Measurements from ENCODE around the gene PDE4C. TPM values are rescaled to one million over a fixed set of nuclear protein-coding genes. Genes with fewer than 3 reads are reported as not detected.
A peak's percentile ranks its signal among the peaks of the same experiment; 100 is the strongest.

Gene PDE4C
- total RNA-seq, 1 donor: not detected

GRCh38 chr19:18262917-18263316 is 36.7 kb upstream of the PDE4C start:
- TF ChIP-seq CTCF (IDR thresholded peaks at IDR 0.05; ENCODE audit: insufficient read depth, low read length): no peak
- no peak overlapping the region for H3K4me3 ChIP-seq (ENCODE audit: low read depth, low read length)

GRCh38 chr19:18262144-18262543 is 35.9 kb upstream of the PDE4C start:
- no peak for DNase-seq (ENCODE audit: low read depth)
- TF ChIP-seq CTCF (IDR thresholded peaks at IDR 0.05; ENCODE audit: insufficient read depth, low read length): no peak
- H3K4me3 ChIP-seq (ENCODE audit: low read depth, low read length): no peak overlapping the region

More at GRCh38 chr19:18262917-18263316, 36.7 kb upstream of the PDE4C start:
- DNase-seq (ENCODE audit: low read depth): no peak

DNA sequence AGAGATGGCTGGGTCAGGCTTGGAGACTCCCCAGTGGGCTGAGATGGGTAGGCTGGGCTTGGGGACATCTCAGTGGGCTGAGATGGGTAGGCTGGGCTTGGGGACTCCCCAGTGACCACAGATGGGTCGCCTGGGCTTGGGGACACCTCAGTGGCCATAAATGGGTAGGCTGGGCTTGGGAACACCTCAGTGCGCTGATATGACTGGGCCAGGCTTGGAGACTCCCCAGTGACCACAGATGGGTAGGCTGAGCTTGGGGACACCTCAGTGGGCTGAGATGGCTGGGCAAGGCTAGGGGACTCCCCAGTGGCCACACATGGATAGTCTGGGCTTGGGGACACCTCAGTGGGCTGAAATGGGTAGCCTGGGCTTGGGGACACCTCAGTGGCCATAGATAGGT is 35.2 kb upstream of the PDE4C start:
- no peak overlapping the region for H3K4me3 ChIP-seq (ENCODE audit: low read depth, low read length)
- no peak for TF ChIP-seq CTCF (IDR thresholded peaks at IDR 0.05; ENCODE audit: insufficient read depth, low read length)
- DNase-seq (ENCODE audit: low read depth): no peak

- TF ChIP-seq CTCF (IDR thresholded peaks at IDR 0.05; ENCODE audit: insufficient read depth, low read length): no peak
- no peak overlapping the region for H3K4me3 ChIP-seq (ENCODE audit: low read depth, low read length)
- peak; percentile 78 for DNase-seq (ENCODE audit: low read depth)
These were observed 33.7 kb upstream of the PDE4C start for GRCh38 chr19:18259893-18260292.

- H3K4me3 ChIP-seq (ENCODE audit: low read depth, low read length): no peak overlapping the region
- no peak for TF ChIP-seq CTCF (IDR thresholded peaks at IDR 0.05; ENCODE audit: insufficient read depth, low read length)
- DNase-seq (ENCODE audit: low read depth): no peak
These were observed 31.5 kb upstream of the PDE4C start for GRCh38 chr19:18257503-18258470.

DNA sequence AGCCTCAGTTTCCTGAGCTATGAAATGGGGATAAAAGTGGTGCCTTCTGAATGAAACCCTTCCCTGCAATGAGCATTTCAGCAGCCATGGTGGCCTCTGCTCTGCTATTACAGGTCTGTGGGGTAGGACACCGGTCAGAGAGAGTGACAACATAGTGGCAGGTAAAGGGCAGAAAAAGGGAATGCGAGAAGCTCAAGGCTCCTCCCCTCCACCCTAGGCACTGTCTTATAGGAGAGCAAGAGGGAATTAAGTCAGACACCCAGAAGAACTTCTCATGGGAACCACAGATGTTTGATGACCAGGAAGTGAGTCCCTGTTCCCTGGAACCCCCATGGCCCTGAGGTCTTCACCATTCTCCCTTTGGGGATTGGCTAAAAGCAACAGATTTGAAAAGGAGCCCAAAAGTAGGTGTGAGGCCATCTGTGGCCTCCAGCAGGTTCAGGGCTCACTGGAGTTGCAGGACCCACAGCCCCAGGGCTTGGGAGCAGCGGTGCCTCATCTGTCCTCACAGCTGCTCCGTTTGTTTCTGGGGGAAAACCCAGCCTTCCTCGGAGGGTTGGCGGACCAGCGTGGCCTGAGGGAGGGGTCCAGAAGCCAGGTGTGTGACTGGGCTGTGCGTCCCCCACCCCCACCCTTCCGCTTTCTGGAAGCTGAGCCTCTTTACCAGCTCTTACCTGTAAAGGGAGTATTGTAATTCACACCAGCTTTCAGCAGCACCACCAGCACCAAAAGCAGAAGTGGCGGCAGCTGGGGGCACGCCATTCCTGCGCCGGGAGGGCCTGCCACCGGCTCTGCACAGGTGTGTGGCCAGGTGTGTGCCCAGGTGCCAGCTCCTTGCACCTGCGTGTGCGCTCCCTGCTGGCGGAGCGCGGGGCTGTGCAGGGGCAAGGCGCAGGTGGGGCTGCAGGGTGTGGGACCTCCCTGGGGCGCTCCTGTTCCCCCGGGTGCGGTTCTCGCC is 28.6 kb upstream of the PDE4C start:
- DNase-seq (ENCODE audit: low read depth): no peak
- no peak overlapping the region for H3K4me3 ChIP-seq (ENCODE audit: low read depth, low read length)
- no peak for TF ChIP-seq CTCF (IDR thresholded peaks at IDR 0.05; ENCODE audit: insufficient read depth, low read length)

All from fibroblast of the aortic adventitia (primary cell).